Testis (tissue), 2 donors: ENCODE results near the gene EXOC7.

ENCODE experiments used
- POLR2A ChIP-seq: fragments of 450-650 bp; IDR thresholded peaks from one replicate; pipeline ENCODE4 v1.6.1; 2017; ENCODE audit warnings: antibody characterized with exemption, mild to moderate bottlenecking, moderate library complexity
- TF ChIP-seq, protein P1 (sequence below), 3 experiments: fragments of 450-650 bp in 2 of 3; fragments of 200-600 bp in 1 of 3; sonication (generic) in 1 of 3; IDR thresholded peaks; one replicate each; pipeline ENCODE4 v1.5.1; 2016 to 2019; ENCODE audit warnings: antibody characterized with exemption in 3 of 3, mild to moderate bottlenecking in 2 of 3, moderate library complexity in 1 of 3

DNA sequence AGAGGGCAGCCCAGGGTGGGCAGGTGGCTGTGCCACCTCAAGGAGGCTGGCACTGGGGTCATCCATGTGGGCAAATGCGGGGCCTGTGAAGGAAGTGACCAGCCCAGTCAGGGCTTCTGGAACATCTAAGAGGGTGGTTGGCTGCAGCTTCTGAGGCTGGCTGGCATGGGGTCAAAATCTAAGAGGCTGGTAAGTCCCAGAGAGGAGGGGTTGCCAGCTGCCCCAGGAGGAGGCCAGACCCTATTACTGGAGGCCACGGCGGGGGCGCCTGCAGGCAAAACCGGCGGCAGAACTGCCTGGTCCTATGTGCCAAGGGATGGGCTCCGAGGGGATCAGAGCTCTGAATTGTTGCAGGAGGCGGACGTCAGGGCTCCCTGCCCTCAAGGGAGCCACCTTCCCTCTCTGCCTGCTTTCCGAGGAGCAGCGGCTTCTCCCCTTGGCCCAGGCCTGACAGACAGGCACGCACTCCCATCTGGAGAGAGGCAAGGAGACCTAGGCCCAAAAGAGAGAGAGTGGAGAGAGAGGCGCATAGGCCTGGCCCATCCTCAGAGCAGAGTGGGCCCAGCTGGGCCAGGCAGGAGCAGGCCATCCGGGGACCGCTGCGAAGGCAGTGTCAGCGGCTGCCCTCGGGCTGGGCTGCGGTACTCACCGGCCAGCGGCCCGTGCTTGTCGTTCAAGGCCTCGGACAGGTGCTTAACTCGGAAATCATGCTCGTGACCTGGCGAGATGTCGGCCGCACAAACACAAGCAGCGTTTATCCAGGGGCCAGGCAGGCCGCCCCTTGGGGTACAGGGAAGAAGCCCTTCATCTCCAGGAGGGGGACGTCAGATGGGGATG is 13.7 kb downstream of the EXOC7 start:
- TF ChIP-seq, protein P1, sequence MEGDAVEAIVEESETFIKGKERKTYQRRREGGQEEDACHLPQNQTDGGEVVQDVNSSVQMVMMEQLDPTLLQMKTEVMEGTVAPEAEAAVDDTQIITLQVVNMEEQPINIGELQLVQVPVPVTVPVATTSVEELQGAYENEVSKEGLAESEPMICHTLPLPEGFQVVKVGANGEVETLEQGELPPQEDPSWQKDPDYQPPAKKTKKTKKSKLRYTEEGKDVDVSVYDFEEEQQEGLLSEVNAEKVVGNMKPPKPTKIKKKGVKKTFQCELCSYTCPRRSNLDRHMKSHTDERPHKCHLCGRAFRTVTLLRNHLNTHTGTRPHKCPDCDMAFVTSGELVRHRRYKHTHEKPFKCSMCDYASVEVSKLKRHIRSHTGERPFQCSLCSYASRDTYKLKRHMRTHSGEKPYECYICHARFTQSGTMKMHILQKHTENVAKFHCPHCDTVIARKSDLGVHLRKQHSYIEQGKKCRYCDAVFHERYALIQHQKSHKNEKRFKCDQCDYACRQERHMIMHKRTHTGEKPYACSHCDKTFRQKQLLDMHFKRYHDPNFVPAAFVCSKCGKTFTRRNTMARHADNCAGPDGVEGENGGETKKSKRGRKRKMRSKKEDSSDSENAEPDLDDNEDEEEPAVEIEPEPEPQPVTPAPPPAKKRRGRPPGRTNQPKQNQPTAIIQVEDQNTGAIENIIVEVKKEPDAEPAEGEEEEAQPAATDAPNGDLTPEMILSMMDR (IDR thresholded peaks at IDR 0.05), result no peak
- no peak for TF ChIP-seq POLR2A
